ENCODE data around the gene NEK8. TPM values are rescaled to one million over a fixed set of nuclear protein-coding genes. Genes with fewer than 3 reads are reported as not detected.

Gene NEK8
- total and polyA plus RNA-seq, 2 of the 8 experiments (the other 6 are each of a cell fraction or from before 2014, with no cell fraction given), result 14.9 to 23.3 TPM

DNA sequence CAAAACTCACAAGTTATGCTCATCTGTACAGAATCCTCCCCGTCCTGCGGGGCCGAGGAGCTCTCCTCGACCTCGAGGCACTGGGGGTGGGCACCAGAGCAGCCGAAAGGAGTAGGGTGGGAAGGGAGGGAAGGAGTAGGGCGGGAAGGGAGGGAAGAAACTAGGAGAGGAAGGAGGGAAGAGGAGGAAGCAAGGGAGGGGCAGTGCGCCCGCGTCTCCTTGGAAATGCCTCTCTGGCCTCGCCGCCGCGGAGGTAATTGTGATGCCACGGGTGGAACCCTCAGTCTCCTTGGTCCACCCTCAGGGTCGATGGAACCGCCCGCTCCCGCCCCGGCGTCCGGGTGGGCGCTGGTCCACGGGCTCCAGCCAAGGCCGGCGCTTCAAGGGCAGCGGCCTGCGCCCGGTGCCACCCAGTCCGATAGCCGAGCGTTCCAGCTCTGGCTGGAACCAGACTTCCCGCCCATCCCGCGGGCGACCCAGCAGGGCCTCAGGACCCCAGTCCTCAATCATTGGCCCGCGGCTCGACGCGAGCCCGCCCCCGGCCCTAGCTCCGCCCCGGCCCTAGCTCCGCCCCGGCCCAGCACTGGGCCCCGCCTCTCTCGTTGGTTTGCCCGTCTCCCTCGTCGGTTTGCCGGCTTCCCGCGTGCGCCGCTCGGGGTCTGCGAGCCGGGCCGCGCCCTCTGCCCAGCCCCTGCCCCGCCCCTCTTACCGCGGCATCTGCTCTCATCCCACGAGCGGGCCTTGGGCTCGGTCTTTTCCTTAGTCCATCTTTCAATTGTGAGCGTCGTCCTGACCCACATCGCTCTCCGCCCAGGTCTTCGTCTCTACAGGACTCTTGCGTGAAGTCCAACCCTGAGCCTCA lies 17.5 kb upstream of the NEK8 start:
- Histone ChIP-seq H3K79me1 (ENCODE audit: low read depth, low read length) (peaks cover 13% of the 10 kb centered on the region), H4K91ac (replicated peaks; ENCODE audit: insufficient read length, low read length) (peak overlapping the region; percentile 89), H3K9me3 (ENCODE audit: insufficient read depth in 2 of 2, low read depth in 1 of 2, low read length in 1 of 2) (no peaks in the 10 kb centered on the region), H3K27ac (ENCODE audit: low read depth, low read length) (peak overlapping the region; percentile 98), H3K9ac (replicated peaks in 1 of 4; ENCODE audit: extremely low read depth in 1 of 4, low read depth in 3 of 4, low read length in 3 of 4) (peak overlapping the region; percentile 88 to 100 (median 96)), H2BK15ac (ENCODE audit: low read length) (no peak overlapping the region), H3K27me3 (replicated peaks in 1 of 4; ENCODE audit: control insufficient read depth in 3 of 4, extremely low read depth in 1 of 4, insufficient read depth in 3 of 4, low read length in 3 of 4) (no peaks in the 10 kb centered on the region), H3K79me2 (ENCODE audit: control insufficient read depth in 1 of 2, insufficient read depth in 2 of 2, low read length in 2 of 2) (peaks cover 3 to 23% of the 10 kb centered on the region in 2 experiments; a peak in 3 of 4 replicates), H3K36me3 (ENCODE audit: control insufficient read depth in 2 of 4, insufficient read depth in 4 of 4, low read length in 3 of 4) (peaks cover 8 to 20% (median 15%) of the 10 kb centered on the region in 4 experiments; a peak in 7 of 8 replicates), H4K8ac (ENCODE audit: extremely low read depth, insufficient read depth, low read length) (peak overlapping the region; percentile 99), H3K23ac (ENCODE audit: insufficient read length) (no peak overlapping the region), H3K18ac (ENCODE audit: extremely low read depth, low read length) (peak overlapping the region; percentile 91), H3K56ac (replicated peaks; ENCODE audit: insufficient read length, low read depth, low read length) (peak overlapping the region; percentile 89), H3K4me1 (replicated peaks in 1 of 4; ENCODE audit: control insufficient read depth in 3 of 4, insufficient read depth in 4 of 4, low read length in 3 of 4) (peaks cover 5 to 17% (median 9%) of the 10 kb centered on the region in 4 experiments; a peak in 6 of 7 replicates), H2AFZ (ENCODE audit: low read length) (no peak overlapping the region), H2BK12ac (ENCODE audit: low read depth, low read length) (peak overlapping the region; percentile 96; the same call in 1 of the 2 replicates), H4K20me1 (replicated peaks in 1 of 2; ENCODE audit: control insufficient read depth in 1 of 2, insufficient read depth in 2 of 2, low read length in 2 of 2) (peaks cover 0 to 11% of the 10 kb centered on the region in 2 experiments), H2BK120ac (replicated peaks; ENCODE audit: low read depth, low read length) (peak overlapping the region; percentile 77), H3K4me2 (ENCODE audit: insufficient read depth in 1 of 2, low read depth in 2 of 2, low read length in 2 of 2) (peak overlapping the region; percentile 88 to 100), H3K4me3 (ENCODE audit: extremely low read depth in 1 of 4, insufficient read depth in 2 of 4, low read depth in 3 of 4, low read length in 4 of 4) (peak overlapping the region; percentile 59 to 85 (median 82)), H2BK20ac (ENCODE audit: low read length) (0 out of 2 replicates have a peak overlapping the region, but pooled peaks have one; percentile 61), H3K14ac (ENCODE audit: insufficient read length) (peak overlapping the region; percentile 89), H3K4ac (replicated peaks; ENCODE audit: insufficient read length, low read depth, low read length) (peak overlapping the region; percentile 98), H2BK5ac (ENCODE audit: low read depth, low read length) (peak overlapping the region; percentile 94), H2AK5ac (ENCODE audit: low read depth, low read length) (peak overlapping the region; percentile 99), H4K5ac (ENCODE audit: insufficient read length, low read depth, low read length) (peak overlapping the region; percentile 94), H3K23me2 (ENCODE audit: low read depth, low read length) (peaks cover 16% of the 10 kb centered on the region)
- ChIA-PET CTCF (ENCODE audit: partially characterized antibody) (interaction anchor here (0.6 to 2.8 kb wide), 4 partner anchors 9 to 116 kb away, joined by 3 to 12 read pairs (median 4); partner anchors contain the start of gene RPL23A), POLR2A (ENCODE audit: partially characterized antibody) (interaction anchor here (0.7 to 10.5 kb wide), 24 partner anchors 9 to 421 kb away, joined by 3 to 258 read pairs (median 5); partner anchors contain the start of genes ALDOC, BLTP2, FAM222B and FLOT2)
- FAIRE-seq (no peak), DNase-seq (ENCODE audit: low read depth in 1 of 2, low spot score in 2 of 2) (peak; percentile 83 to 96)
- 1% methylated on average over 50 of the region's 74 CpGs; no CpG with 5 or more reads in 1 of the 2 experiments for WGBS, 2 experiments (ENCODE audit: extremely low coverage in 1 of 2, insufficient coverage in 1 of 2, insufficient read length in 1 of 2, insufficient replicate concordance in 2 of 2, low coverage in 1 of 2, low lambda C conversion rate in 2 of 2, missing lambda C conversion rate in 1 of 2)
- TF ChIP-seq ZNF274 (IDR thresholded peaks at IDR 0.05; ENCODE audit: borderline replicate concordance, extremely low read depth, low read length) (no peak), POLR2A (IDR thresholded peaks at IDR 0.05; ENCODE audit: control extremely low read depth in 1 of 2, low read depth in 2 of 2, low read length in 2 of 2) (peak; percentile 96 to 99), GTF2F1 (IDR thresholded peaks at IDR 0.05; ENCODE audit: borderline replicate concordance, low read depth, low read length) (peak; percentile 63; the same call in 1 of the 2 replicates), CEBPB (IDR thresholded peaks at IDR 0.05; ENCODE audit: low read depth, low read length) (no peak), HDAC2 (IDR thresholded peaks at IDR 0.05; ENCODE audit: borderline replicate concordance in 1 of 2, low read depth in 2 of 2, low read length in 2 of 2) (no peak), PHF8 (conservative IDR thresholded peaks at IDR 0.05; ENCODE audit: low read depth, low read length) (peak; percentile 90), SUZ12 (IDR thresholded peaks at IDR 0.05; ENCODE audit: low read length) (no peak), JUND (IDR thresholded peaks at IDR 0.05; ENCODE audit: low read length) (no peak), TBP (IDR thresholded peaks at IDR 0.05; ENCODE audit: low read depth, low read length) (peak; percentile 89), TCF12 (IDR thresholded peaks at IDR 0.05; ENCODE audit: low read depth, low read length) (no peak), CREB1 (IDR thresholded peaks at IDR 0.05) (no peak; the same call in 1 of the 2 replicates)
